GM18867 (cell line): ENCODE data around the gene GH1.
"Not testable (repeated sequence)": the region's sequence is repeated elsewhere in the genome, so short reads cannot be mapped to it uniquely, and the experiment has no call there.

Experiments
- ATAC-seq: cut with Tn5 transposase; IDR thresholded peaks from one replicate; pipeline ENCODE4 v1.9.1; 2021; ENCODE audit warnings: mild to moderate bottlenecking, moderate library complexity; ENCODE audit not compliant: unreplicated experiment

The GH1 gene

DNA sequence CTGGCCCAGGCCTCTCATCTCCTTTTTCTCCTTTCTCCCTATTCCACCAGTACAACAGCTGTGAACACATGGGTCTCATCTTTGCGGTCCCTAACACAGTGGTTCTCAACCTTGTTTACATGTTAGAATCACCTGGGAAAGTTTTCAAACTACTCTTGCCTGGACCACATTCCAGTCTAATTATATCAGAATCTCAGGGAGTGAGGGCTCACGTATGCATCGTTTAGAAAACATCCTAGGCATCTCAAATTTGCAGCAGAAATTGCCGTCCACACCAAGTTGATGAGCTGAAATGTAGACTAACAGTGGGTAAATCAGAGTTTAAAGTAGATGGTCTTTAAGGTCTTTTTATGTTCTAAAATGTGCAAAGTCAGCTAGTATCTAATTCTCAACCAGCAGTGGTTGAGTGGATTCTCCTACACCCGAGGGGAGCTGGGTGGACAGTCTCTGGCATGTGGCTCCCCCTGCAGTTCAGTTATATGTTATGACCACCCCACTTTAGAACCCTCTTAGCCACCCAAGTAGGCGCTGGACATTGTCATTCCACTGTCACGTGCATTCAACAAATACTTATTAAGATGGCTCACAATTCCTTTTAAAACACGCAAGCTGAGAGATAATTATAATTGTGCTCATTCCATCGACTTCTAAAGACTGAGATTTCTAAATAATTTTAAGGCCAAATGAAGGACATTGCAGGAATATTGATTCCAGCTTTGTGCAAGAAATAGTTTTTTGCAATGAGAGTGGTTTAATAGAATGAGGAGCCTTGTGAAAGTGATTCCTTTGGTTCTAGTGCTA, 48.9 kb downstream of the GH1 start:
- ATAC-seq, result not testable (repeated sequence)
